Measurements from ENCODE around the gene SMPD2.
"Not testable (repeated sequence)": the region's sequence is repeated elsewhere in the genome, so short reads cannot be mapped to it uniquely, and the experiment has no call there.

Gene SMPD2

GRCh38 chr6:109458774-109459531 lies 18.4 kb downstream of the SMPD2 start:
- Histone ChIP-seq H3K9ac (ENCODE audit: low read length) (no peak overlapping the region), H3K9me2 (replicated peaks; ENCODE audit: insufficient read depth, low read length) (no peaks in the 10 kb centered on the region), H3K27ac (ENCODE audit: low read depth, low read length) (0 out of 2 replicates have a peak overlapping the region, but pooled peaks have one; percentile 15), H3K4me2 (ENCODE audit: low read depth, low read length, poor library complexity, severe bottlenecking) (no peak overlapping the region), H3K79me2 (ENCODE audit: insufficient read depth, low read length) (peaks cover 5% of the 10 kb centered on the region; the same call in 1 of the 2 replicates), H2AFZ (ENCODE audit: low read depth, low read length, severe bottlenecking) (no peak overlapping the region), H3K4me3 (ENCODE audit: insufficient read depth, low read length, poor library complexity, severe bottlenecking) (no peak overlapping the region), H3K27me3 (ENCODE audit: low read length) (no peaks in the 10 kb centered on the region), H3F3A (ENCODE audit: insufficient read depth) (peaks cover 42% of the 10 kb centered on the region), H3K9me3 (ENCODE audit: insufficient read depth, low read length) (no peaks in the 10 kb centered on the region), H4K20me1 (ENCODE audit: low read depth, low read length) (no peaks in the 10 kb centered on the region), H3K36me3 (ENCODE audit: low read length) (peaks cover 19% of the 10 kb centered on the region)
- TF ChIP-seq CTCF (IDR thresholded peaks at IDR 0.05; ENCODE audit: insufficient read depth, low read length, poor library complexity, severe bottlenecking), result no peak
- no peak for TF ChIP-seq EZH2phosphoT487 (conservative IDR thresholded peaks at IDR 0.05; ENCODE audit: low read length)

GRCh38 chr6:109460161-109460829 lies 19.8 kb downstream of the SMPD2 start:
- no peak overlapping the region for H3K4me3 ChIP-seq (ENCODE audit: insufficient read depth, low read length, poor library complexity, severe bottlenecking)
- no peak overlapping the region for H2AFZ ChIP-seq (ENCODE audit: low read depth, low read length, severe bottlenecking)
- H3F3A ChIP-seq (ENCODE audit: insufficient read depth), result peaks cover 35% of the 10 kb centered on the region
- TF ChIP-seq CTCF (IDR thresholded peaks at IDR 0.05; ENCODE audit: insufficient read depth, low read length, poor library complexity, severe bottlenecking) (no peak), EZH2phosphoT487 (conservative IDR thresholded peaks at IDR 0.05; ENCODE audit: low read length) (no peak)
- no peaks in the 10 kb centered on the region for H4K20me1 ChIP-seq (ENCODE audit: low read depth, low read length)
- H3K36me3 ChIP-seq (ENCODE audit: low read length), result peaks cover 32% of the 10 kb centered on the region
- H3K4me2 ChIP-seq (ENCODE audit: low read depth, low read length, poor library complexity, severe bottlenecking), result no peak overlapping the region
- no peaks in the 10 kb centered on the region for H3K9me3 ChIP-seq (ENCODE audit: insufficient read depth, low read length)
- H3K9ac ChIP-seq (ENCODE audit: low read length), result no peak overlapping the region
- no peaks in the 10 kb centered on the region for H3K9me2 ChIP-seq (replicated peaks; ENCODE audit: insufficient read depth, low read length)
- H3K79me2 ChIP-seq (ENCODE audit: insufficient read depth, low read length), result peaks cover 11% of the 10 kb centered on the region; the same call in 1 of the 2 replicates
- peak overlapping the region; percentile 16; the same call in 1 of the 2 replicates for H3K27ac ChIP-seq (ENCODE audit: low read depth, low read length)
- no peaks in the 10 kb centered on the region for H3K27me3 ChIP-seq (ENCODE audit: low read length)

- not testable (repeated sequence) for H2AFZ ChIP-seq (ENCODE audit: low read depth, low read length, severe bottlenecking); H3K9me2 ChIP-seq (replicated peaks; ENCODE audit: insufficient read depth, low read length); H3K27ac ChIP-seq (ENCODE audit: low read depth, low read length); H3K9ac ChIP-seq (ENCODE audit: low read length); H3K4me2 ChIP-seq (ENCODE audit: low read depth, low read length, poor library complexity, severe bottlenecking); H3K9me3 ChIP-seq (ENCODE audit: insufficient read depth, low read length); H3K27me3 ChIP-seq (ENCODE audit: low read length); H4K20me1 ChIP-seq (ENCODE audit: low read depth, low read length); H3K4me3 ChIP-seq (ENCODE audit: insufficient read depth, low read length, poor library complexity, severe bottlenecking)
- Histone ChIP-seq H3K79me2 (ENCODE audit: insufficient read depth, low read length) (peaks cover 20% of the 10 kb centered on the region), H3K36me3 (ENCODE audit: low read length) (peaks cover 41% of the 10 kb centered on the region), H3F3A (ENCODE audit: insufficient read depth) (peaks cover 34% of the 10 kb centered on the region)
These were observed 20.7 kb downstream of the SMPD2 start for GRCh38 chr6:109461205-109461604.
